NCI-H82 (cell line): ENCODE results near the gene SEMA6B.
A peak's percentile ranks its signal among the peaks of the same experiment; 100 is the strongest.
"Not testable (repeated sequence)": the region's sequence is repeated elsewhere in the genome, so short reads cannot be mapped to it uniquely, and the experiment has no call there.

Experiments used
- DNase-seq: peaks from one replicate; lab custom pipeline; 2025; lab: John Stamatoyannopoulos, UW

Gene SEMA6B

GRCh38 chr19:4547303-4548237 lies 11.9 kb downstream of the SEMA6B start:
- no peak for DNase-seq

GRCh38 chr19:4543842-4544647 lies 15.4 kb downstream of the SEMA6B start:
- DNase-seq, result no peak

GRCh38 chr19:4542896-4543841 lies 16.3 kb downstream of the SEMA6B start:
- no peak for DNase-seq

GRCh38 chr19:4541806-4542145 lies 17.7 kb downstream of the SEMA6B start:
- not testable (repeated sequence) for DNase-seq

GRCh38 chr19:4541114-4541805 lies 18.2 kb downstream of the SEMA6B start:
- DNase-seq, result no peak

- DNase-seq, result no peak
Measured at GRCh38 chr19:4539693-4540581, 19.5 kb downstream of the SEMA6B start, which contains the start of gene LRG1. Gene LRG1 (minus strand): TSS chr19:4540036. CDS start chr19:4540013, 23 bp downstream.

- no peak for DNase-seq
Measured at GRCh38 chr19:4539169-4539692, 20.3 kb downstream of the SEMA6B start.

GRCh38 chr19:4538601-4538954 lies 20.9 kb downstream of the SEMA6B start:
- DNase-seq, result no peak

GRCh38 chr19:4537953-4538600 lies 21.4 kb downstream of the SEMA6B start:
- DNase-seq, result peak; percentile 42

- no peak for DNase-seq
Measured at GRCh38 chr19:4536798-4537197, 22.7 kb downstream of the SEMA6B start.

- DNase-seq, result peak; percentile 91
Measured at GRCh38 chr19:4534836-4535658, 24.4 kb downstream of the SEMA6B start, which contains the start of gene PLIN5. Gene PLIN5 (minus strand): TSS chr19:4535224. CDS start chr19:4534074, 1,150 bp downstream.

- DNase-seq, result no peak
Measured at GRCh38 chr19:4533835-4534424, 25.6 kb downstream of the SEMA6B start.

- no peak for DNase-seq
Measured at GRCh38 chr19:4533334-4533733, 26.1 kb downstream of the SEMA6B start.

GRCh38 chr19:4531562-4532165 lies 27.8 kb downstream of the SEMA6B start:
- DNase-seq, result no peak

GRCh38 chr19:4529924-4530522 lies 29.5 kb downstream of the SEMA6B start:
- no peak for DNase-seq

GRCh38 chr19:4528843-4529242 lies 30.6 kb downstream of the SEMA6B start:
- DNase-seq, result no peak

- not testable (repeated sequence) for DNase-seq
Measured at GRCh38 chr19:4527377-4527776, 32.1 kb downstream of the SEMA6B start.
